Muscle layer of colon (tissue), 2 donors: ENCODE measurements around the gene DMBX1.

Experiments
- H3K27ac ChIP-seq: one replicate; pipeline ENCODE4 v1.7.0; 2013; ENCODE audit warnings: low read depth, mild to moderate bottlenecking, low read length, moderate library complexity
- H3K27me3 ChIP-seq, 2 donors: one replicate each; pipeline ENCODE4 v1.7.0; 2013; ENCODE audit warnings: low read length in 2 of 2, mild to moderate bottlenecking in 2 of 2; ENCODE audit not compliant: insufficient read depth in 2 of 2, control insufficient read depth in 1 of 2
- H3K36me3 ChIP-seq: one replicate; pipeline ENCODE4 v1.7.0; 2013; ENCODE audit warnings: mild to moderate bottlenecking, low read length; ENCODE audit not compliant: insufficient read depth
- H3K4me1 ChIP-seq: one replicate; pipeline ENCODE4 v1.7.0; 2013; ENCODE audit warnings: mild to moderate bottlenecking, low read length; ENCODE audit not compliant: insufficient read depth
- H3K4me3 ChIP-seq, 2 donors: one replicate each; pipeline ENCODE4 v1.7.0; 2013; ENCODE audit warnings: low read length in 2 of 2, low read depth in 1 of 2, mild to moderate bottlenecking in 1 of 2, moderate library complexity in 1 of 2
- H3K9ac ChIP-seq: one replicate; pipeline ENCODE4 v1.7.0; 2013; ENCODE audit warnings: low read length
- H3K9me3 ChIP-seq: one replicate; pipeline ENCODE4 v1.7.0; 2013; ENCODE audit warnings: mild to moderate bottlenecking, low read length
- donor health status: abdominal sarcoma.
- donor health status: Adenocarcinoma of cecum.

The DMBX1 gene

DNA sequence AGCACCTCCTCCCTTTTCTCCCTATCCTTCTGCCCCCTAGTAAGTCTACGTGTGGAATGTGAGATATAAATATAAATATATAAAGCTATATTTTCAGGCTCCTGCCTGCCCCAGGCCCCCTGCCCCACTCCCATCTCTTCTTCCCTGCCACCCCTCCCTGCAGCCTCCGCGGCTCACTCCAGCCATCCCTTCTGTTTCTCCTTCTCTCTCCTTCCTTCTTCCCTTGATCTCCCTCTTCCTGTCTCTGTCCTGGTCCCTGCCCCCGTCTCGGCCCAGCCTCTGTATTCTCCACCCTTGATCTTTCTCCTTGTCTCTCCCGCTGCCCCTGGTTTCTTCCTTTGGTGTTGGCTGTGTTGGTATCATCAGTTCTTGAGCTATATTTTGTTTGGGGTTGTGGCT lies 23.2 kb downstream of the DMBX1 start:
- Histone ChIP-seq H3K4me1 (no peaks in the 10 kb centered on the region), H3K27ac (no peak overlapping the region), H3K9me3 (no peaks in the 10 kb centered on the region), H3K27me3 (peaks cover 0 to 4% of the 10 kb centered on the region in 2 donors), H3K36me3 (no peaks in the 10 kb centered on the region), H3K4me3 (no peak overlapping the region), H3K9ac (no peak overlapping the region)

DNA sequence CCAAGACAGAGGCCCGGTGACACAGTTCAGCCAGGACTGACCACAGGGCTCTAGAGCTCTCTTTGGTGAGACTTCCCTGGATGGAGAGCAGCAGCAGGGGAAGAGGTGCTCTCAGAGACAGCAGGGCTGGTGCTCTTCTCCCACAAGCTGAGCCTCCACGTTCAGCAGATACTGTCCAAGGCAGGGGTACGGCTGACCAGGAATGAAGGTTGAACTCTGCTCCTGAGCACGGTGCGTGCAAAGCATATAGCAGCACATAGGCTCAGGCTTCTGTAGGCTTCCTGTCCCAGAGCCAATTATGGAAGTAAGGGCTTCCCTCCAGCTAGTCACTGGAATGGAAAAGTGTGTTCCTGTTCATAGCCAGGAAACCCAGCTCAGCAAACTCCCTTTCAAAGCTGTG lies 23.9 kb downstream of the DMBX1 start:
- Histone ChIP-seq H3K27ac (no peak overlapping the region), H3K36me3 (no peaks in the 10 kb centered on the region), H3K27me3 (peaks cover 0 to 4% of the 10 kb centered on the region in 2 donors), H3K9ac (no peak overlapping the region), H3K4me1 (no peaks in the 10 kb centered on the region), H3K9me3 (no peaks in the 10 kb centered on the region), H3K4me3 (no peak overlapping the region)

DNA sequence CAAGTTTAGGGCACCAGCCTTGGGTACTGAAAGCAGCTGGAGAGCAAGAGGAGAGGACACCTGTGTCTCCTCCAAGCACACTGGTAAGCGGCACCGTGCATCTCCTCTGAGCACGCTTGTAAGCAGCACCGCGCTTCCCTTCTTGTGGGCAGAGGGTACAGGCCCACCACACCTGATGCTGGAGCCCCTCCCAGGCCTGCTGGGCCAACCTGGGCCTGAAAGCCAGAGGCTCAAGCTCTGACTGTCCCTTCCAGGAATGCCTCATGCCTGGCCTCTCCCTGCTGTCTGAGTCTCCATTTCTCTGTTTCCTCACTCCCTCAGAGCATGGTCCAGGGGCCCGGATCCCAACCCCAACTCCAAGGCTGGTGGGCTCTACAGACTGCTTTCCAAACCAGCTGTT lies 25.9 kb downstream of the DMBX1 start:
- H3K9ac ChIP-seq: no peak overlapping the region
- no peaks in the 10 kb centered on the region for H3K9me3 ChIP-seq
- no peaks in the 10 kb centered on the region for H3K4me1 ChIP-seq
- H3K27ac ChIP-seq: no peak overlapping the region
- peaks cover 0 to 4% of the 10 kb centered on the region in 2 donors for H3K27me3 ChIP-seq
- H3K36me3 ChIP-seq: no peaks in the 10 kb centered on the region
- no peak overlapping the region for H3K4me3 ChIP-seq

DNA sequence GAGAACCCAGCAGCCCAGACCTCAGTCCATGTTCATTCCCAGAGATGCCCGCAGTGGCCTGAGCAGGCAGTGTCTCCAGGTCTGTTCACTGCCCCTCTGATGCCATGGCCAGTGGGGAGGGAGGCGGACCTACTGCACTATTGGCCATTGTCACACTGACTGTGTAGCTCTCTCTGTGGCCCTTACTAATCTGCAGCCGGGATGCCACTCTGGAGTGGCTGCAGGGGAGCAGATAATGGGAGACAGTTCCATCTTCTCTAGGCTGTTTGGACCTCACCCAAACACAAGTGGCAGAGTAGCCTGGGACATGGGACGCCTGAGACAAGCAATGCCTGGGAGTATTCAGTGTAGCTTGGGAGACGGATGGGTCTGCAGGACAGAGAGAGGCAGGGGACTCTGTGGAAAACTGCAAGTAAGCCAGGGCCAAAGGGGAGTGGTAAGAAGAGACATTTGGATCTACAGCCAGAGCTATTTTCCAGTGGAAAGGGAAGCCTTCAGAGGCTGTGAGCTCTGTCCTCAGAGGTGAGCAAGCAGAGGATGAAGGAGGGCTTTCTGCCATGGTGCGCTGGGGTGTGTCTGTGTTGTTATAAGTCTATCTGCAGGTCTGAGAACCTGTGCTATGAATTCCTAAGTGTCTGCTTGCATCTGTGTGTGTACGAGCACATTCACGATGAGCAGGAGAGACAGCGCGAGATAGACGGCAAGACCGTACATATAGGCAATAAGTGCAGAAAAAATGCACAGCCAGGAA lies 26.7 kb downstream of the DMBX1 start:
- Histone ChIP-seq H3K9me3 (no peaks in the 10 kb centered on the region), H3K27me3 (peaks cover 0 to 4% of the 10 kb centered on the region in 2 donors), H3K36me3 (no peaks in the 10 kb centered on the region), H3K27ac (no peak overlapping the region), H3K4me3 (no peak overlapping the region), H3K4me1 (no peaks in the 10 kb centered on the region), H3K9ac (no peak overlapping the region)

DNA sequence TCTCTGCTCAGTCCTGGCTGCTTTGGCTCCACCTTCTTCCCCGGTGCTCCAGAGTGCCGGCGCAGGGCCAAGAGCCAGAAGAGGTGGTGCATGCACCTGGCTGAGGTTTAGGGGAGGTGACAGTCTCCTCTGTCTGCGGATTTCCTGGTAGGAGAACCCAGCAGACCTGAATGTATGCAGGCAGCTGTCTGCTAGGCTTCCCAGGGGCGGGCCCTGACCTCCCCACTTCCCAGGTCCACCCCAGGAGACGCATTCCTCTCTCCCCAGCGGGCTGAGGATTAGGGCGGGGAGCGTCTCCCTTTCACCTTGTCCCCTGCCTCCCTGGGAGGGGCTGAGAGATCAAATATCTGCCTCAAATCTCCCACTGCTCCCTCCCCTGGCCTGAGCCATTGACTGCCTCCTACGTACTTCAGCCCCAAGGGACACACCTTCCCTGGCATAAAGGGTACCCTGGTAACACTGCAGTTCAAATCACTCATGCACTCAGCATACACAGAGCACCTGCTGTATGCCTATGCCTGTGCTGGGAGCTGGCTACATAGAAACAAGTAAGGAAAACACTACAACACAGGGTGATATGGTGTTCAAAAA lies 27.5 kb downstream of the DMBX1 start:
- no peaks in the 10 kb centered on the region for H3K36me3 ChIP-seq
- no peak overlapping the region for H3K27ac ChIP-seq
- H3K9me3 ChIP-seq: no peaks in the 10 kb centered on the region
- H3K9ac ChIP-seq: no peak overlapping the region
- no peak overlapping the region for H3K4me3 ChIP-seq
- no peaks in the 10 kb centered on the region for H3K4me1 ChIP-seq
- peaks cover 0 to 4% of the 10 kb centered on the region in 2 donors for H3K27me3 ChIP-seq

DNA sequence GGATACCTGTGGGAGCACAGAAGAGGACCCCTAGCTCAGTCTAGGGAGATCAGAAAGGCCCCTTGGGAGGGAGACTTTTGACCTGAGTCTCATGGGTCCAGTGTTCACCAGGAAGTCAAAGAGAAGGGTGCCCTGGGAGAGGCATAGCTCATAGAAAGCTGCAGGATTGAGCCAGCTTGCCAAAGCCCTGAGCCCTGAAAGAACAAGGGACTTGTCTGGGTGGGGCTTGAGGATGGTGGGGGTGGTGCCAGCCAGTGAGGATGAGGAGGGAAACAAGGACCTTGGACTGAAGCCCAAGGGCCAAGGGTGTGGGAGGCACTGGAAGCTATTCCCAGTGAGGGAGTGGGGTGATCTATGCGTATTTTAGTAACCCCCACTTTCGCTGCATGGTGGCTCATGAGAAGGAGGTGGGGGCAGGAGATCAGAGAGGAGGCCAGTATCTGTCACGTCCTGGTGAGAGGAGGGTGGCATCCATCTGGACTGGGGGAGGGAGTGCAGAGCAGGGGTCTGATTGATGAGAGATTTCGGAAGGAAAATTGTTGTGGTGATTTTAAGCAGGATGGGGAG lies 28.4 kb downstream of the DMBX1 start:
- Histone ChIP-seq H3K9me3 (no peaks in the 10 kb centered on the region), H3K36me3 (no peaks in the 10 kb centered on the region), H3K27ac (no peak overlapping the region), H3K27me3 (peaks cover 0 to 4% of the 10 kb centered on the region in 2 donors), H3K9ac (no peak overlapping the region), H3K4me3 (no peak overlapping the region), H3K4me1 (no peaks in the 10 kb centered on the region)

DNA sequence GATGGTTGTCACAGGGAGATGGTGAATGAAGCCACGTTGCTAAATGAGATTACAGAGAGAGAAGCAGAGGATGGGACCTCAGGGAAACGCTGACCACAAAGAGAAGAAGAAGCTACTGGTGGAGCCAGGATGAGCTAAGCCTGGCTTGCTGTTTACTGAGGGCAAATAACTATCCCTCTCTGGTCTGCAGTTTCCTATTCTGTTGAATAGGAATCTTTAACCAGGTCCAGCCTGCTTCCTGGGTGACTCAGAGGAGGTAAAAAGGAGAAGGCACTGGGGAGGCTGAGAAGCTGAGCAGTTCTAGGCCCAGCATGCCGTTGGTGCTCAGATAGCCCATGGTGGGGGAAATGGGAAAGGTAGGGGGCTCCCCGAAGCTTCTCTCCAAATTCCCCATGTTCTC lies 29.6 kb downstream of the DMBX1 start:
- Histone ChIP-seq H3K27ac (no peak overlapping the region), H3K9ac (no peak overlapping the region), H3K27me3 (peaks cover 0 to 4% of the 10 kb centered on the region in 2 donors), H3K4me1 (no peaks in the 10 kb centered on the region), H3K4me3 (no peak overlapping the region), H3K9me3 (no peaks in the 10 kb centered on the region), H3K36me3 (no peaks in the 10 kb centered on the region)

DNA sequence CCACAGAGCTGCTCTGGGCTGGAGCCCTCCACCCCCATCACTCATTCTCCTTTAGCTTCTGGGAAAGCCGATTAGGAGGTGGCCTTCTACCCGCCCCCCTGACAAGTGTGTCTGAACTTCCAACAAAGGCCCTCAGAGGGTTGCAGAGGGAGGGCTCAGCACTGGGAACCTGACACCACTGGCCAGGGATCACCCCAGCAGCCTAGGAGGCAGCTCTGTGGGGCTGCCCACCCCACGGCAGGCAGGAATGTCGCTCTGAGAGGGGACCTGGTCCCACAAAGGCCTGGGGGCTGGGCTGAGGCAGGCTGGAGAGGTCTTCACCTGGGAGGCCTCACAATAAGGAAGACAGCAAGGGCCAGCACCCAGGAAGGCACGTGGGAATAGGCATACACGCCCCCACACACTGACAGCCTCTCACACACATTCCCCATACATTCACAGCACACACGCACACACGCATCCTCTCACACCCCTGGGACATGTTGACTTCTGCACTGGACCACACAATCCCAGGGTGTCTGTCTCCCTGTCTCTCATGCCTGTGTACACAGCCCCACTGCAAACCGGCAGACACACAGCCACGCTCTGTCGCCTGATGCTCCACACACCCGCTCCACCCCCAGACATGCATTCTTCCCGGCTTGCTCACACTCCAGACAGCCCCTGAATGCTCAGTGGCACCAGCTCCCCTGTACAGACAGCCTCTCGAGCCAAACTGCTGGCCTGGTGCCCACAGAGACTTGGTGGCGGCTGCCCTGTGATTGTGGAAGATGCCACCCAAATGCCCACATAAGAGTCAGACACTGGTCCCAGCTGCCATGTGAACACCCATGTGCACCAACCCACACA lies 30.7 kb downstream of the DMBX1 start:
- Histone ChIP-seq H3K27ac (no peak overlapping the region), H3K9me3 (no peaks in the 10 kb centered on the region), H3K36me3 (no peaks in the 10 kb centered on the region), H3K4me1 (no peaks in the 10 kb centered on the region), H3K4me3 (no peak overlapping the region), H3K9ac (no peak overlapping the region), H3K27me3 (peaks cover 0 to 4% of the 10 kb centered on the region in 2 donors)

DNA sequence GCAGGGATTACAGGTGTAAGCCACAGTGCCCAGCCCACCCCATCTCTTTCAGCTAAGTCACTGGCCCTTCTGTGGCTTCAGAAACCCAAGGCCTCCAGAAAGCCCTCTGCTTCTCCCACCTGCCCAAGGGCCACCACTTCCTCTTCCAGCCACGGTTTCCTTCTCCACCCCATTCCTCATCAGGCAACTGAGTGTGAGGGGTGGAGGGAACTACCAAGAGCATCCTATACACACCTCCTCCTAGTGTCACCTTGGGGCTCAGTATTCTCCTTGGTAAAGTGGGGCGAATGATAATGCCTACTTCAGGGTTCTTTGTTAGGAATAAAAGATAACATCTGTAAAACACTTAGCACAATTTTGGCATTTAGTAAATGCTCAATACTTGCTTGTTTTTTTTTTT lies 31.8 kb downstream of the DMBX1 start:
- peaks cover 0 to 13% of the 10 kb centered on the region in 2 donors for H3K27me3 ChIP-seq
- H3K36me3 ChIP-seq: no peaks in the 10 kb centered on the region
- H3K9me3 ChIP-seq: no peaks in the 10 kb centered on the region
- no peaks in the 10 kb centered on the region for H3K4me1 ChIP-seq
- H3K27ac ChIP-seq: no peak overlapping the region
- no peak overlapping the region for H3K9ac ChIP-seq
- no peak overlapping the region for H3K4me3 ChIP-seq

DNA sequence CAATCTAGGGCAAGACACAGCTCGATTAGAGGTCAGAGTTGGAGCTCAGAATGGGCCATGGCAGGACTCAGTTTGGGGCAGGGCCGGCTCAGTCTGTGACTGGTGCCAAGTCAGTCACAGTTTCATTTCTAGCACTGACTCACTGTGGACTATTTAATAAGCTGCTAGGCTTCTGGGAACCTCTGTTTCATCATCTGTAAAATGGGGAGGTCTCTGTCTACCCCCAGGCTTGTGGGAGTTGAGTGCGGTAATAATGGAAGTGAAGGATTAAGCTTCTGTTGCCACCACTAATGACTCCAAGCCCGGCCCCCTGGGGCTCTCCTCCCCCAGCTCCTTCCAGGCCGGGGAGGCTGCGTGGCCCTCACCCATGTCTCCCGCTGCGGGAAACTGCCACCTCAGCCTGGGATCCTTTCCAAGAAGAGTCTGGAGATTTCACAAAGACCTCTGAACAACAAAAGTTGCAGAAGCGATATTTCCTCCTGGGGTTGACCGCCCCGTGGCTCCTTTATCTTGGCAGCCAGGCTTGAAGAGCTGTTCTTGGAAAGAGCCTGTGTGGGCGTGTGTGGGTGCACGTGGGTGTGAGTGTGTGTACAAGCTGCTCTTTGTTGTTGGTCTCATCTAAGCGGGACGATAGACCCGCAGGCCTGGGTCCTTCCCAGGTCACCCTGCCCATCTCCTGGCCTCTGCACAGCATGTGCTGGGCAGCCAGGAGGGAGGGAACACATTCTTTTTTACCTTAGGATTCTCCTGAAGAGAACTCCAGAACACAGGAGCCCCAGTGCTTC lies 32.7 kb downstream of the DMBX1 start:
- H3K27ac ChIP-seq: no peak overlapping the region
- H3K9me3 ChIP-seq: no peaks in the 10 kb centered on the region
- no peak overlapping the region for H3K4me3 ChIP-seq
- peaks cover 0 to 14% of the 10 kb centered on the region in 2 donors for H3K27me3 ChIP-seq
- no peak overlapping the region for H3K9ac ChIP-seq
- no peaks in the 10 kb centered on the region for H3K4me1 ChIP-seq
- H3K36me3 ChIP-seq: no peaks in the 10 kb centered on the region

DNA sequence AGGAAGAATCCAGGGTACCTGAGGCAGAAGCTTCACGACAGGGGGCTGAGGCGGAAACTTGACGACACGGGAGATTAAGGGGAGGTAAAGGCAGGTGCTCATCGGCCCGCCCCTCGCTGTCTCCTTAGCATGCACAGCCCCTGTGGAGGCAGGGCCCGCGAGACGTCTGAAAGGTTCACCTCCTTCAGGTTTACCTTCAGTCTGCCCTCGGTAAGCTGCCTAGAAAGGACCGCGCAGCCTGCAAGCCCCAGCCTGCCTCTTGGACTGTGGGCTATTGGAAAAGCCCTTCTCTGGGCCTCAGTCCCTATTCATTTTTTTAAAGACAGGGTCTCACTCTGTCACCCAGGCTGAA lies 33.3 kb downstream of the DMBX1 start:
- Histone ChIP-seq H3K36me3 (no peaks in the 10 kb centered on the region), H3K27ac (no peak overlapping the region), H3K4me3 (no peak overlapping the region), H3K27me3 (peaks cover 0 to 16% of the 10 kb centered on the region in 2 donors), H3K4me1 (no peaks in the 10 kb centered on the region), H3K9me3 (no peaks in the 10 kb centered on the region), H3K9ac (no peak overlapping the region)
